Eye (tissue), 1 donor: ENCODE results near the gene TMEM63C.

Experiments used
- DNase-seq: peaks from one replicate; pipeline ENCODE4 v3.0.0-alpha.2; 2015

TMEM63C gene, protein sequence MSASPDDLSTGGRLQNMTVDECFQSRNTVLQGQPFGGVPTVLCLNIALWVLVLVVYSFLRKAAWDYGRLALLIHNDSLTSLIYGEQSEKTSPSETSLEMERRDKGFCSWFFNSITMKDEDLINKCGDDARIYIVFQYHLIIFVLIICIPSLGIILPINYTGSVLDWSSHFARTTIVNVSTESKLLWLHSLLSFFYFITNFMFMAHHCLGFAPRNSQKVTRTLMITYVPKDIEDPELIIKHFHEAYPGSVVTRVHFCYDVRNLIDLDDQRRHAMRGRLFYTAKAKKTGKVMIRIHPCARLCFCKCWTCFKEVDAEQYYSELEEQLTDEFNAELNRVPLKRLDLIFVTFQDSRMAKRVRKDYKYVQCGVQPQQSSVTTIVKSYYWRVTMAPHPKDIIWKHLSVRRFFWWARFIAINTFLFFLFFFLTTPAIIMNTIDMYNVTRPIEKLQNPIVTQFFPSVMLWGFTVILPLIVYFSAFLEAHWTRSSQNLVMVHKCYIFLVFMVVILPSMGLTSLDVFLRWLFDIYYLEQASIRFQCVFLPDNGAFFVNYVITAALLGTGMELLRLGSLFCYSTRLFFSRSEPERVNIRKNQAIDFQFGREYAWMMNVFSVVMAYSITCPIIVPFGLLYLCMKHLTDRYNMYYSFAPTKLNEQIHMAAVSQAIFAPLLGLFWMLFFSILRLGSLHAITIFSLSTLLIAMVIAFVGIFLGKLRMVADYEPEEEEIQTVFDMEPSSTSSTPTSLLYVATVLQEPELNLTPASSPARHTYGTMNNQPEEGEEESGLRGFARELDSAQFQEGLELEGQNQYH

DNA sequence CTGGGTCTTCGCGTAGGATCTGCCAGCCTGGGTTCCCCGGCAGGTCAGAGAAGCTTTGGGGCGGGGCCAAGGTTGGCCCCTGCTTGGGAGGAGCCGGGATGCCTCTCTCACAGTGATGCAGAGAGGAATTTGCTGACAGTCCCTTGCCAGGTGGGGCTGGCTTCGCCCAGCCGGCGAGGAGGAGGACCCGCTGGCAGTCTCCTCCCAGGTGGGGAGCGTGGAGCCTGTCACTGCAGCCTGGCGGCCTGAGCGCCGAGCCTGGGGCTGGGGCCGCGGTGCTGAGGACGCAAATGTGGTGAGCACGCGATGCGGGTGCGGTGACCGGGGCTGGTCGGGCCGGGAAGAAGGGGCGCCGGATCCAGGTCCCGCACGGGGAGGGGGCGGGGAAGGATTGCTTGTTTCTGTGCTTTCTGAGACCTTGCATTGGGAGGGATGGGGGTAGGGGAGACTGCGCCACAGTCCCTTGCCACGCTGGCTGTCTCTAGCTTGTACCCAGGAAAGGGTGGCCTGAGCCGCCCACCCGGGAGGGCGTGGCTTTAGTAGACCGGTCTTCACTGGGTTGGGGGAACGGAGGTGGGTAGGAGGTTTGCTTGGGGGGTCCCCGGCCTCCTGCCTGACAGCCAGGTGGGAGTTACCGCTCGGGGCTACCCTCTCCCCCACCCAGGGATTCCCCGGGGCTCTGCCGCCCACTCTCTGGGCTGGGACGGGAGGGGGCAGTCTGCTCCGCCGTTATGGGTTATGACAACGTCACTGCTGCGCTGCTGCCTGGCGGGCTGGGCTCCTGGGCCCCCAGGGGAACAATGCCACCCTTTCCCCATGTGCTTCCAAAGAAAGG lies at the start of gene TMEM63C:
Gene TMEM63C (plus strand): TSS at position 196 of the 835 bp plus-strand sequence. CDS start 37,016 bp downstream, outside the sequence.
- peak; percentile 93 for DNase-seq

DNA sequence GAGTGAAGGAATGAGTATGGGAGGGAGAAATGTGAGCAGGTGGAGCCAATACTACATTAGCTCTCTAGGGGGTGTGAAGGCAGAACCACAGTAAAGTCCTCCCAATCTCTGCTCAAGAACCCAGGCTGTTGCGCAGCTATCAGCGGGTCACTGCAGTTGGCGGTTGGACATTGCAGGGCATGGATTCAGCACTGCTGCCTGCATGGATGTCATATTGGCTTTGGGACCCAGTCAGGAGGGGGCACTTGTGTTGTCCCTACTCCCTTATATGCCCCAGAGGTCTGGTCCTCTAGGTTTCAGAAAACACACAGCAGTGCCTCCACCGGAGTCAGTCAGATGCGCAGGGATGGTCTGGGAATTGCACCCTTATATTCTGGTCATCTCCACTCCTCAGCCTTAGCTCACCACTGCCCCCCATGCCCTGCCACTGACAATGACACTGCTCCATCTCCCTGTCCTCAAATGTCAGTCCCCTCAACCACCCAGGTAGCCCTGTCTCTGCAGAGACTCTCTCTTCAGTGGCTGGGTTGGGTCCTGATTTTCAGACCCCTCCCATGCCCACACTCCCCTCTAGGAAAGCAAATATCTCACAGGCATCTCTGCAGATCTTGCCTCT lies 49.6 kb upstream of the TMEM63C start:
- no peak for DNase-seq

DNA sequence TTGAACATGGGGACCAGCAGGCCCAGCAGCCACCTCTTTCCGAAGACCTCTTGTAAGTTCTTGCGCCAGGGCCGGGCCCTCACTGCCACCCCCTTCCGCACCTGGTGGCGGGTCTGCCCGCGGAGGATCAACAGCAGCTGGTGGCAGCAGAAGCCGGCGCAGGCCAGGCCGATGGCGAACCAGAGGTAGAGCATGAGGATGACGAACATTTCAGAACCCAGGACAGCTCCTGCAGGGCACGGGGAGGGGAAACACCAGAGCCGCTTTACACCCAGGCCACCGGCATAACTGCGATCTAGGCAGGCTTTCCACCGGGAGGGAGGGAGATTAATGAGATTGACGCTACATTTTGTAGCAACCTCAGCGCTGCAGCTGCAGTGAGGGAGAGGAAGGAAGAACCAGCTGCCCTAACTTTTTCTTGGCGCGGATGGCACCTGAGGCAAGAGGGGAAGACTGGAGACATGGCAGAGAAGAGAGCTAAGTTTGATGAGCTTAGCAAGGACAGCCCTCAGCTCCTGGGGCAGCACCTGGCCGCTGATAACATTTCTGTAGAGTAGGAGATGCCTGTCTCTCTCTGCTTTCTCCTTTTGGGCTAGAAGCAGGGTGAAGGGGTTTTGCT lies 47.8 kb upstream of the TMEM63C start:
- peak; percentile 94 for DNase-seq

DNA sequence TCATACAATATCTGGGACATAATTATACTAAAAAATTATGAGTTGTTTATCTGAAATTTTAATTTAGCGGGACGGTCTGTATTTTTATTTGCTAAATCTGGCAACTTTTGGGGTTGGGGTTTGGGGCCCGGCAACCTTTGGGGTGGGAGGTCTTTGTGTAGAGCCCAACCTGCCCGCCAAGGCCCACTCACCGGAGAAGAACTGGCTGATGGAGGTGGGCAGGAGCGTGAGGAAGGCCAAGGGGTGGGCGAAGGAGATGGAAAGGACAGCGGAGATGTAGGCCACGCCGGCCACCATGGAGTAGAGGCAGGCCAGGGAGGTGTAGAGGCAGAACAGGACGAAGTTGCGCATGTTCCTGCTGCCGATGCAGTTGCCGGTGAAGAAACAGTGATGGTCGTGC lies 42.6 kb upstream of the TMEM63C start:
- no peak for DNase-seq

DNA sequence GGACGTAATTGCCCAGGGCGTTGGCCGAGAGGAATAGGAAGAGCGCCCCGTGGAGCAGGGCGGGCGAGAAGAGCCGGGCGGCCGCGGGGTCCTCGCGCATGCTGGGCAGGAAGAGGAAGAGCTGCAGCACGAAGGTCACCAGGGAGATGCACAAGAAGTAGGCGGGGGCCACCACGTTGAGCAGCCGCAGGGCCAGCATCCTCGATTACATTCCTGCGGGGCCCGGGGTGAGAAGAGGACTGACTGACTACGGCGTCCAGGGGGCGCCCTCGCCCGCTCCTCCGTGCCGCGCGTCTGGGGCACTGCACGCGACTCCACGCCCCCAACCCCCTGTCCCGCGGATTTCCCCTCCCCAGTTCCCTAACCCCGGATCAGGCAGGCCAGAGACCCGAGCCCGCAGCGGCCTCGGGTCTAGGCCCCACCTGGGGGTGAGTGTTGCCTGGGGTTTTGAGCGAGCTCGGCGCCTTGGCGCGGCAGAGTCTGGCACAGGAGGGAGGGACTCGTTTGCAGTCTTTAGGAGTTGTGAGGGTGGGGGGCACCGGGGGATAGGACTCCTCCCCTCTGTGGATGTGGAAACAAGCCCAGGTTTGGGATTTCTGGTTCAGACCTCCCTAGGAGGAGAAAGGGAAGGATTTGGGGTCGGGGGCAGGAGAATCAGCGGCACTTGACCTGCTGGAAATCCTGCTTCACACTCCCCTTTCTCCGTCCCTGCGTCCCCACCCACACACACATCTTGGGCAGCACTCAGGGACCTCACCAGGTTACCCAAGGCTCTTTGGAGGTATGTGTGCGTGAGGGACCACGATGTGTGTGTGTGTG lies 41.8 kb upstream of the TMEM63C start:
- peak; percentile 76 for DNase-seq

DNA sequence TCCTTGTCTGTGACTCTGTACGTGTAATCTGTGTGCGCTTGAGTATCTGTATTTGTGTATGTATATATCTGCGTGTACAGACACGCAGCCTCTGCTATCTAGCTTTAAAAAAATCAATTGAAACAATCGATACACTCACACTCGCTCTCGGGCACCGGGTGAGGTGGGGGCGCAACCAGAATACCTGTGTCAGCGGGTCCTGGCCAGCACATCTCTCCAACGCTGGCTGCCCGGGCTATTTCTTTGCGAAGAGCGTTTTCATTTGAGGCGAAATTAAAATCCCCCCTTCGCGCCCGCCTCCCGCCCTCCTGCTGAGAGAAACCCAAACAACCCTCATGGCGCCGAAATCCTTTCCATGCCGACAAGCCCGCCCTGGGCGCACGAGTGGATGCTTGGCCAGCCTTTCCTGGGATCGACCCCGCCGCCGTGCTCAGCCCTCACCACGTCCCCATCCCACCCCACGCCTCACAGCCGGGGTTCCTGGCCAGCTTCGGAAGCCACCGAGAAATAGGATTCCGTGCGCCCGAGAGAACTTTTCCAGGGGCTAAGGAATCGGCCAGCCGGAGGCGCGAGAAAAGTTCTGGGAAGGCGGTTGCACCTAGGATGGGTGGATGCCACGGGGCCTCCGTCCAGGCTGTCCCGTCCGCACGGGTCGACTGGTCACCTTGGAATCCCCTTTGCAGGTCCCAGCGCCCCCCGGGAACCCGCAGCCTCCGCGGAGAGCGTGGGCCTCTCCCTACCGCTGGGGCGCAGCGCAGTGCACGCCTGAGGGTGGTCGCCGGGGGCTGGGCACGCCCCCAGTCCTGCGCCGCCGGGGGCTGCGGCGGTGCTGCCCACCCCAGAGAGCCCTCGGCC lies 41.0 kb upstream of the TMEM63C start:
- DNase-seq: peak; percentile 64

DNA sequence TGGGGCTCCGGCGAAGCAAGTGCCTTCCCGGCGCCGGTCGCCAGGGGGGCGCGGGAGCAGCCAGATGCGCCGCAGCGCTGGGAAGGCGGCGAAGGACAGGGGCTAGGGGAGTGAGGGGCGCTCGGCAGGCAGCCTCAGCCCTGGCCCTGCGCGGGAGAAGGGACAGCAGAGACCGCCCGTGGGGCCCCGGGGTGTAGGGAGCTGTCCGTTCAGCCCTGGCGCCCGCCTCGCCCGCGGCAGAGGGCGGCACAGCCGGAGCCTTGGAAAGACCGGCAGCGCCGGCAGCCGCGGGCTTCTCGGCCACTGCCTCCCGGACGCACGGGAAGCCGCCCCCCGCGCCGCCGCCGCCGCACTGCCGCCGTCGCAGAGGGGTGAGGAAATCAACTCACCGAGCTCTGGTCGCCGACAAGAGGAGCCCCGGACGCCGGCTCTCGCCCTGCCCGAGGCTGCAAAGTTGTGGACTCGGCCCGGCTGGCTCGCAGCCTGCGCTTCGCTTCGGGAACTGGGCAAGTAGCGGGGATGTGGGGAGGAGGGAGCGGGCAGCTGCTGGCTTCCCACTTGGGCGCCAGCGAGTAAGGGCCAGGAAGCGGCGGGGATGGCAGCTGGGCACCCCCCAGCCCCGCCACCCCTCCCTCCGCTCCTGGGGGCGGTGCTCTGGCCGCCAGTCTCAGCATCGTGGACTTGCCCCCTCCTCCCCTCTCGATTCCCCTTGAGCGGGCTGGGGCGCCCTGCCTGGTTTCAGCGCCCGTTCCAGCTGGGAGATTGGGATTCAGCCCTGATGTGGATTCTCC lies 40.2 kb upstream of the TMEM63C start, which contains the start of gene ZDHHC22:
Gene ZDHHC22 (minus strand): TSS at position 578 of the 791 bp plus-strand sequence. CDS start 2,053 bp downstream, outside the sequence.
- DNase-seq: peak; percentile 87

DNA sequence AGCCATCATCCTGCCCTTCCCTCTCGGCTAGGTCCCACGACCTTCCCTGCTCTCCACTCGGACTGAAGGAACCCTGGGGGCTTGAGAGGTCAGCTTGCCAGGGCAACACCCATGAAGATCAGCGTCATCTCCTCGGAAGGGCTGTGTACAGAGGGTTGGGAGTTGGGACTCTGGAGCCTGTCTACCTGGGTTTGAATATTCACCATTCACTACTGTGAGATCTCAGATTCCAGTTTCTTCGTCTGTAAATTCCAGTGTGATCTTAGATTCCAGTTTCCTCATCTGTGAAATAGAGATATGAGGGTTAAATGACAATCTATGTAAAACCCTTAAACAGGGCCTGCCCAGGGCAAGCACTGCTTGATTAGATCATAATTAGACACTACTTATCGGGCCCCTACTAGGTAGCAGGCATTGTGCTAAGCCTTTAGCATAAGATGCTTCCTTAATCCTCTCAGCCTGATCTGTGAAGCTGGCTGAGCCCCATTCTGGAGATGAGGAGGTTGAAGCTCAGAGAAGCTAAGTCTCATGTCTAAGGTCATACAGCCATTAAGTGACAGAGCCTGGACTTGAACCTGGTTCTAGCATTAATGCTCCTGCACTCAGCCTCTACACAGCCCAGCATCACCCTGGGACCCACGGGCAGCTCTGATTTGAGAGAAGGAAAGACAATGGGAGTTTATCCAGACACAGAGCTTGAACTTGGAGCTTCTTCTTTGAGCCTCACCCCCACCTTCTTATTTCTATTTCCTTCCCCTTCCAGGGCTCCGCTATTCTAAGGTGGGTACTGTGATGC lies 39.4 kb upstream of the TMEM63C start:
- DNase-seq: no peak

DNA sequence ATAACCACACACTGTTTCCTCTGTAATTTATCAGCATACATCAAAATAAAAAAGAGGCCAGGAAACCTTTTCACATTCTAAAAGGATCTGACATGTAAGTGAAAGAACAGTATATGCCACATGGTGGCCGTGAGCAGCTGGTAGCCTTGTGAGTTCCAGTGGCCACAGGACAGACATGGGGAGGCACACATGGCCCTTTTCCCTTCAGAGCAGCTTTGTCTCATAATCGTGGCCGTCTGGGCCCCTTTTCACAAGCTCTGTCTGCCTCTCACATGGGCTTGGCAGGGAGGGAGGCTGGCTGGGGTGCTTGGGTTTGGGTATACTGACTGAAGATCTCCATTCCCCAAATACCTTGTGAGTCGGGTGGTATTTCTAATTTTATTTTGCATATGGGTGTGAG lies 38.5 kb upstream of the TMEM63C start:
- peak; percentile 63 for DNase-seq

DNA sequence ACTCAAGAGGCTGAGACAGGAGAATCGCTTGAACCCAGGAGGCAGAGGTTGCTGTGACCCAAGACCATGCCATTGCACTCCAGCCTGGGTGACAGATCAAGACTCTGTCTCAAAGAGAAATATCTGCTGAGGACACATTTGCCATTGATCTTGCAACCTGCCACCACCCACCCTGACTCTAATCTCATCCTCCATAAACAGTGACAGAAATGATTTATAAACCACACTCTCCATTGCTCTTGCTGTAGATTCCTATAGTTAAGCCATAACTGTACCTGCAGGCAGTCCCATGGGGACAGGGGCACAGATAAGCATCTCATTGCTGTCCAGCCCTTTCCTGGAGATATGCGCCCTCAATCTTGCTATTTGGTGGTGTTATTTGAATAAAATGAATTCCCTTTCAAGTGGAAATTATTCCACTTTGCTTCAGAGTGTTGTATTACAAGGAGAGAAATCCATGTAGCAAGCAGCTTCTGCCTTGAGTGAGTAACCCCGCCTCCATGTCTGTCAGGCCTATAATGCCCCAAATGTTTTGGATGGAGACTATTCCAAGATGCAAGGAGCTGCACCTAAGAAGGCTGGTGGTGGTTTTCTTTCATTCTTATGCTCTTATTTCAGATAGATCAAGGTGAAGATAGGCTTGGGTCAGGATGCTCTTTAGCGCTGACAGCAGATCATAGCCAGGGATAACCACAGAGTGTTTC lies 37.0 kb upstream of the TMEM63C start:
- DNase-seq: no peak

DNA sequence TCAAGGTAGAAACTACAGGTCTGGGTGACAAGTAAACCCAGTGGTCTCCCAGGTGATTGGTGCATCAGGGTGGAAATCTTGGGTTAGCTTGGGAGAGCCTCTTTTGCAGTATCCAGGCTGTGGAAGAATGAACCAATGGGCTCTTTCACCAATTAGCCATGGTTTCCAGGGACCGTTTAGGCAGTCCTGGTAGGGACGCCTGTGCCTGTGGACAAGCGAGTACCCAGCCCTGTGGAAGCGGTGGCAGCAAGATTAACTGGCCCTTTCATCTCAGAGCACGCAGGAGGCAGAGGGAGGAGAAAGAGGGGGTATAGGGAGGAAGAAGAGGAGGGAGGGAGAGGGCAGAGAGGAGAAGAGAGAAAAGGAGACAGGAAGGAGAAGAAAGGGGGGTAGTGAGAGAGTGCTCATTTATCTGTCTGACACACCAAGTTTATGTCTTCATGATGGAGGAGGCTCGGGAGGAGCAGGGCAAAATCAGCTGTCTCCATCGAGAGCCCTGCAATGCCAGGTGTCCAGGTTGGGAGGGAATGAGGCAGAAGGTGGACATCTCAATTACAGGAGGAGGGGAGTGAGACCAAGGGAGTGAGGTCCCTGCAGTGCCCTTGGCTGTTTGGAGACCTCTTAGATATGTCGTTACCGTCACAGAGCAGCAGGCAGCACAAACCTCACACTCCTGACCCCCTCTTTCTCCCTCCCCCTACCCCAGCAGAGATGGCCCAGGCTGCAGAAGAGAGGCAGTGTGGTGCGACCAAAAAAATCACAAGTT lies 35.4 kb upstream of the TMEM63C start:
- no peak for DNase-seq

DNA sequence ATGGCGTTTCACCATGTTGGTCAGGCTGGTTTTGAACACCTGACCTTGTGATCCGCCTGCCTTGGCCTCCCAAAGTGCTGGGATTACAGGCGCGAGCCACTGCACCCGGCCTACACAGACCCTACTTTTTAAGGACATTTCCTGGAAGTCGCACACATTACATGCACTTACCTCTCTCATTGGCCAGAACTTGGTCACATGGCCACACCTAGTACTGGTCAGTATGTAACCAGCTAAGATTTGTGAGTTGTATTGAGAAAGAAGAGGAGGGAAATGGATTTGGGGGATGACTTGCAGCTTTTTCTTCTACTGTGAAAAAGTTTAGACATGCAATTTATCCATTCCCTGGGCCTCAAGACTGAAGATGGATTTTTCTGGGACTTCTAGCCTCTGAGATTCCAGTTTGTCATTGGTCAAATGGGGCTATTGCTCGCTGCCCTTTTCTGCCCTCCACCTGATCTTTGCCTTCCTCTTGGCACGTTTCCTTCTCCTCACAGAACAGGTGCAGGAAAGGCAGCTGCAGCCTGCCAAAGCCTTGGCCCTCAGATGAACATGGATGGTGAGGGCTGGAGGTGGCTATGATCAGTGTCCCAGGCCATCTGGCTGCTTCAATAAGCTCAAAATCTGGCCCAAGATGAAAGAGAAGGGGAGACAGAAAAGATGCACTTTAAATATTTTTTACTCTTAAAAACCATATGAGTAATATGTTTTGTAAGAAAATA lies 32.9 kb upstream of the TMEM63C start:
- no peak for DNase-seq

DNA sequence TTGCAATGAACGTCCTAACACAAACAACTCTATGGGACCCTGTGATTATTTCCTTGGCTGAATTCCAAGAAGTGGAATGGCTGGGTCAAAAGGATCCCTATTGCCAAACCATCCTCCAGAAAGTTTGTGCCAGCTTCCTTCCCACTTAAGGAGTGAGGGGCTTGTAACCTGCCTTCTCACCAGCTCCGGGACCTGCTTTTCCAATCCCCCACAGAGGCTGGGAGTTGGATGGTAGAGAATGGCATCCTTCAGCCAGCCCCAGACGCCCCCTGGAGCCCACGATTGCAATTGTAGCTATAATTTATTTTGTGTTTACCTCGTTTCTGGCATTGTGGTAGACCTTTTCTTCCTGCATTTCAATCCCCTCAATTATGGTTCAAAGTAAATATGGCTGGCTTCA lies 30.4 kb upstream of the TMEM63C start:
- DNase-seq: peak; percentile 48

DNA sequence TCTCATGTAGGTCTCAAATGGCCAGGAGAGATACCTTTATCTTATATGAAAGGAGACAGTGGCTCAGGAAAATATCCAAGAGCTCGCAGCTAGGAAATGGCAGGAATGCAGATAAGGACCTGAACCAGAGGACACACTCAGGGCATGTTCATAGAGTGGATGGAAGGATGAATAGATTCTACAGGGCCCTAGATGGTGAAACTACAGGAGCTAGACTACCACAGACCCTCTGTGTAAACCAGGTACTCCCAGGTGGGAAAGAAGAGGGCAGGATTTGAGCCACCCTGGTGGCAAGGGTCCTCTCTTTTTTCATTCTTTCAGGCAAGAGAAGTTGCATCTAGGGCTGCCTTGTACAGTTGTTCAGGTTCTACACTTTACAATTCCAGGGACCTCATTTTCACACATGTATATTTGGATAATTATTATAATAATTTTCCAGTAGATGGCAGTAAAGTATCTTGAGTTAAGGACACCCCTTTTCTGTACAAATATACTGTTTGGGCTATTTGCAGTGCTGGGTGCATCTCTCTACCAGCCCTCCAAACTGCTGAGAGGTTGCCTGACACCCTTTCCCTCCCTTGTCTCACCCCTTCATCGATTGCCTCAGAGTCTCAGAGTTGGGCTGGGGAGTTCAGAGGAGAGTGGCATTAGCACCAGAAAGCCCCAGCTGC lies 29.5 kb upstream of the TMEM63C start:
- peak; percentile 36 for DNase-seq

DNA sequence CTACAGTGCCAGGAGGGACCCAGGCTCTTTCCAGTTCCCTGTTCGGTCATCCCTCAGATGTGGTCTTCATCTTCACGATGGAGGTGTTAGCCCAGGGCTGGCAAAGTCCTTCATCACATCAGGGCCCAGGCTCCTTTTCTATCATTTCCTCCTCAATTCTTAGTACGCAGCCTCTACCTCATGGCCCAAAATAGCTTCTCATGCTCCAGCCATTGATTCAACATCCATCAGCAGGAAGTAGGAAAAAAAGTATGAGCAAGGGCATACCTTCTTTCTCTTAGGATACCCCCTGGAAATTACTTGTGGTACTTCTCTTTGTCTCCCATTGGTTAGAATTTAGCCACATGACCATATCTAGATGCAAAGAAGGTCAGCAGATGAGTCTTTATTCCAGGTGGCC lies 27.8 kb upstream of the TMEM63C start:
- no peak for DNase-seq

DNA sequence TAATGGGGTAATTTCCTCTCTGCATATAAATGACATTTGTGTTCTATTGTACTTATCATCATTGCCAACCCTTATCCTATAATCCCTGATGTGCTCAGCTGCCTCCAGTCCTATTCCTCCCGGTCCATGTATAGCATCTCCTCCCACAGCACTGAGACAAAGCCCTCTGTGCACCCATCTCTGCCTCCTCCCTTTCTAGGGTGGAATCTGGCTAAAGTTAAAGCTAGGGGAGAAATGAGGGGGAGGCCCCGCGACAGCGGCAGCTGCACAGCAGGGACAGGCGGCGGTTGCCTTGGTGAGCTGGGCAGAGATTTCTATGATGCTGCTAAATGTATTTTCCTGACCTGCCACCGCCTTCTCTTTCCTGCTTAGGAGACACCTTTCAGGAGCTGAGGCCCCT lies 27.2 kb upstream of the TMEM63C start:
- peak; percentile 51 for DNase-seq
